ENCODE results near the gene THAP4.
A peak's percentile ranks its signal among the peaks of the same experiment; 100 is the strongest.
"Not testable (repeated sequence)": the region's sequence is repeated elsewhere in the genome, so short reads cannot be mapped to it uniquely, and the experiment has no call there.

THAP4 gene

DNA sequence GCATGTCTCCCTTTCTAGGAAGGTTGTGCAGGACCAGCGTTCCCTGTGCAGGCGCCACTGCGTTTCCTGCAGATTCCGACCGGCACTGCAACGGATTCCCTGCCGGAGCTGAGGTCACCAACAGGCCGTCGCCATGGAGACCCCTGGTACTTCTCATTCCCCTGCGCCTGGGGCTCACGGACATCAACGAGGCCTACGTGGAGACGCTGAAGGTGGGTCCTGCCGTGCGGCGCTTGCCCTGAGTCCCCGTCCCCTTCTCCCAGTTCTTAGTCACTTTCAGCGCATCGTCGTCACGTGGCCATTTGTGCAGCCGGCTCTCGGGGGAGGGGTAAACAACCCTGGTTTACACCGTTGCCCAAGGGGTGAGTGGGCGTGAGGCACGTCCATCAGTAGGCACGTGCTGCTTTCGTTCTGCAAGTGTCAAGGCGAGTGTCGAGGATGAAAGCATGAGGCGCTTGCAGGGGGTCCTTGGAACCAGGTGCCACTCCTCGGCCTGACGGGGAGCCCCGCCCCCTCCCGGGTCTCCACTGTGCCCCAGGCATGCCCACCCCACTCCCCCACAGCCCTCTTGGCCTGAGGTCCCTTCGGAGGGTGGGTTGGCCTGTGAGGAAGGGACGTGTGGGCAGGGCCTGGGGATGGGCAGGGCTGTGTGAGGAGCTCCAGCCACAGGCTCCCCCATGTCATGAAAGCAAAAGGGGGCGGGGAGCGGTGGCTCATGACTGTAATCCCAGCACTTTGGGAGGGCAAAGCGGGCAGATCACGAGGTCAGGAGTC lies 29.9 kb upstream of the THAP4 start:
- no peak for DNase-seq (ENCODE audit: low read depth, low spot score)
- no peak overlapping the region for H3K27ac ChIP-seq

GRCh38 chr2:241665731-241666440 lies 28.9 kb upstream of the THAP4 start:
- H3K27ac ChIP-seq: peak overlapping the region; percentile 29

DNA sequence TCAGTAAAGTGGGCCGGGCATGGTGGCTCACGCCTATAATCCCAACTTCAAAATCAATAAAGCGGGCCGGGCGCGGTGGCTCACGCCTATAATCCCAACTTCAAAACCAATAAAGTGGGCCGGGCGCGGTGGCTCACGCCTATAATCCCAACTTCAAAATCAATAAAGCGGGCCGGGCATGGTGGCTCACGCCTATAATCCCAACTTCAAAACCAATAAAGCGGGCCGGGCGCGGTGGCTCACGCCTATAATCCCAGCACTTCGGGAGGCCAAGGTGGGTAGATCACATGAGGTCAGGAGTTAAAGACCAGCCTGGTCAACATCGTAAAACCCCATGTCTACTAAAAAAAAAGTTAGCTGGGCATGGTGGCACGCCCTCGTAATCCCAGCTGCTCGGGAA lies 25.8 kb upstream of the THAP4 start:
- not testable (repeated sequence) for DNase-seq (ENCODE audit: low read depth, low spot score); H3K27ac ChIP-seq

More at GRCh38 chr2:241665731-241666440, 28.9 kb upstream of the THAP4 start:
- DNase-seq (ENCODE audit: low read depth, low spot score): no peak

DNA sequence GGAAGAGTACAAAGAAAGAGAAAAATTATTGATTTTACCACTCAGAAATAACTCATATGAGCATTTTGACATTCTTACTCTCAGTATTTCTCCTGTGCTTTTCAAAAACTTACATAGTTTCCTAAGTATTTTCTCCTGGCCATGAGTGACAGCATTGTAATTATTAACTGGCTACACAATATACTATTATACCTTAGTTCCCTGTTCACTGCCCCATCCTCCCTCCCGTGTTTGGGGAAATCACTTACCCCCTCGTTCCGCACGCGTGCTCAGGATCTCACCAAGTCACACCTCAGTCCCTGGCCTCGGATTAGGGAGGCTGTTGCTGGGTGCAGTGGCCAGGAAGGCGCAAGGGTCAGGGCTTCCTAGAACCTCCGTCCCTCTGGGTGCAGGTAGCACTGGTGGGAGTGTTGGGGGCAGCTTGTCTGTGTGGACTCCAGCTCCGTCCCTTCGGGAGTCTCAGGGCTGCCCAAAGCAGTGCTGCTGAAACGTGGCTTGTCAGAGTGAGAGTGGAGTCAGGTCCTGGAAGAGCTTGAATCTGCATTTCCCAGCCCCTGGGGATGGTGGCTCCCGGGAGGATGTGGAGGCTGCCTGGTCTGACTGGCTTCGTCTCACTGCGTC lies 23.7 kb upstream of the THAP4 start:
- no peak overlapping the region for H3K27ac ChIP-seq

GRCh38 chr2:241659150-241659739 lies 22.3 kb upstream of the THAP4 start:
- H3K27ac ChIP-seq: no peak overlapping the region
- no peak for DNase-seq (ENCODE audit: low read depth, low spot score)

More for the DNA sequence above, 23.7 kb upstream of the THAP4 start:
- no peak for DNase-seq (ENCODE audit: low read depth, low spot score)

- DNase-seq (ENCODE audit: low read depth, low spot score): no peak
- no peak overlapping the region for H3K27ac ChIP-seq
Measured at GRCh38 chr2:241658296-241658695, 21.3 kb upstream of the THAP4 start.

GRCh38 chr2:241657786-241658254 lies 20.9 kb upstream of the THAP4 start:
- no peak overlapping the region for H3K27ac ChIP-seq
- no peak for DNase-seq (ENCODE audit: low read depth, low spot score)

GRCh38 chr2:241656190-241656741 lies 19.3 kb upstream of the THAP4 start:
- DNase-seq (ENCODE audit: low read depth, low spot score): no peak

DNA sequence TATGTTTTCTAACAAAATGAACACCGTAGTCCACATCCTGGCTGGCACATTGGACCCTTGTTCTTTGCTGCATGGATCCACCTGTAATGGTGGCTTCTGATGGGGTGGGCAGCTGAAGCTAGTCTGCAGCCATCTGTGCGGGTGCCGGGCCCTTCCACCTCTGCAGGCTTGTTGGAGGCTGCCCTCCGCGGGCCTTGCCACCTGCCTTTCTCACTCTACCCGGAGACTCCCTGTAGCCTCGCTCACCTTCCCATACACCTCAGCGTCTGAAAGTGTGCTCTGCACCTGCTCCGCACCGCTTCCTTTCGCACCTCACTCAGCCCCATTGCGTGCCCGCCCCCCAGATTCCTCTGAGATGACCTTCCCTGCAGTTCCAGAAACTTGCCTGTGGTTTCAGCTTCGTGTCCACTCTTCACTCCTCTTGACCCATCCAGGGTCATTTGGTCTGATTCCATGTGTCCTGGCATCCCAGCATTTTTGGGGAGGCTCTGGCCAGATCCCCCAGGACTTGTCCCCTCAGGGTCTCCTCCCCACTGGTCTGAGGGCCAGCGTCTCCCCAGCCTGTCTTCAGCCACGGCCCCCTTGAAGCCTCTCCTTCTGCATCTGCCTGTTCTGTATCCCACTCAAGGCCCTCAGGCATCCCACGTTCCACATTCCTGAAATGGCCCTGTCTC lies 18.7 kb upstream of the THAP4 start:
- no peak for DNase-seq (ENCODE audit: low read depth, low spot score)
- no peak overlapping the region for H3K27ac ChIP-seq

More at GRCh38 chr2:241656190-241656741, 19.3 kb upstream of the THAP4 start:
- H3K27ac ChIP-seq: no peak overlapping the region

- no peak overlapping the region for H3K27ac ChIP-seq
- DNase-seq (ENCODE audit: low read depth, low spot score): no peak
Measured at GRCh38 chr2:241654551-241654950, 17.6 kb upstream of the THAP4 start.

DNA sequence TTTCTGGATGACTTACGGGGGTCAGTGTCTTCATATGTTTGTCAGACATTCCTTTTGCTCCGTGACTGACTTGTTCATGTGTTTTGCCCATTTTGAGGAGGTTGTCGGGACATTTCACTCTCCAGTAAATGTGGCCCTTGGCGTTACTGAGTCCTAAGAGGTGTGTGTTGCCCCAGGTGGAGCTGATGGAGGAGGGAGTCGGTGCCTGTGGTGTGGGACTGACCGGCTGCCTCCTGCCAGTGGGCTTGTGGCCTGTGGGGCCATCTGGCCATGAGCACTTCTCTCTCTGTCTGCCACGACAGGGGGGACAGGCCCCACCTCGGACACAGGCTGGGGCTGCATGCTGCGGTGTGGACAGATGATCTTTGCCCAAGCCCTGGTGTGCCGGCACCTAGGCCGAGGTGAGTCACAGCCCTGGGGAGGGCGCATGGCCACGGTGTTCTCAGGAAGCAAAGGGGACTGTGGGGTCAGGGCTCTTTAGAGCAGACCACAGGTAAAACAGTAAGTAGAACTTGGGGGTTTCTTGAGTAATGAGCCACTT lies 16.3 kb upstream of the THAP4 start:
- DNase-seq (ENCODE audit: low read depth, low spot score): no peak
- H3K27ac ChIP-seq: no peak overlapping the region

DNA sequence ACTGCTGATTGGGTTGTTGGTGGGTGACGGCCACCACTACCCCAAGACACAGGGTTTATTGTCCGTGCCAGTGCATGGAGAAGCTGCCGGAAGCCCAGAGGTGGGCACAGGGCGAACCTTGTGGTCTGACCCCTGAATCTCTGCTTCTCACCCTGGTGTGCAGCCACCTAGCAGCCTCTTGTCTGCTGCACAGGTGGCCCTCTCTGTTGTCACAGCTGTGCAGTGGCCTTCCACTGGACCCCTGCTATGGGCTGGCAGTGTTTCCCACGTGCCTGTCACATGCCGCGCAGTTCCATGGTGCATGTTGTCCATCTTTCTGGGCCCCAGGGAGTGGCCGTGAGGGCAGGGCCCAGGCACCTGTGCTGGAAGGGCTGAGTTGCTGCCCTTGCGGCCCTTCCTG lies 15.8 kb upstream of the THAP4 start:
- H3K27ac ChIP-seq: no peak overlapping the region
- no peak for DNase-seq (ENCODE audit: low read depth, low spot score)

- DNase-seq (ENCODE audit: low read depth, low spot score): no peak
Measured at GRCh38 chr2:241652142-241652541, 15.2 kb upstream of the THAP4 start.

DNA sequence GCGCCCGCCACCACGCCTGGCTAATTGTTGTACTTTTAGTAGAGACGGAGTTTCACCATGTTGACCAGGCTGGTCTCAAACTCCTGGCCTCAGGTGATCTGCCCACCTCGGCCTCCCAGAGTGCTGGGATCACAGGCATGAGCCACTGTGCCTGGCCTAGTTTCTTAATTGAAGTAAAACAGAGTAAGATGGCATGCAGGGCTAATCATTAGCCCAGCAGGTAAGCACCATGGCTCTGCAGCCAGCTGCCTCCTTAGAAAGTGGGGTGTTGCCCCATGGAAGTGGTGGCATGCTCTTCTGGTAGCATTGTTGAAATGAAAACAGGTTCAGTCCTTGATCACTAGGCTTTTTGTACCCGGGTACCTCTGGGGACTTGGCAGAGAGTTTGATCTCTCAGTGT lies 13.0 kb upstream of the THAP4 start:
- DNase-seq (ENCODE audit: low read depth, low spot score): no peak
- H3K27ac ChIP-seq: no peak overlapping the region

More at GRCh38 chr2:241652142-241652541, 15.2 kb upstream of the THAP4 start:
- no peak overlapping the region for H3K27ac ChIP-seq

DNA sequence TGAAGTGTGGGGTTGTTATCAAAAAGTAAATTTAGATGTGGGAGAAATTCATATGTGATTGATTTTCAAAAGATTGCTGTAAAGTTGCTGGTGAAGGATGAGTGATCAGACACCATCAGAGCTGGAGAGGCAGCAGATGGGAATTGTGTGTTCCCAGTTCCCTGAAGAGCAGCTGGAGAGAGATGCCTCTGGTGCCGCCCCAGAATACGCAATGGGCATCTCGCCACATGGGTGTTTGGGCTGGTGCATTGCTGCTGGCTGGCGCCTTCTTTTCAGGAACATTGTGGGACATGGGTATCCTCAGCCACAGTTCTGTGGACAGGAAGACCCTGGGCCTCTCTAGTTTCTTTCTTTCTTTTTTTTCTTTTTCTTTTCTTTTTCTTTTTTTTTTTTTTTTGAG lies 12.4 kb upstream of the THAP4 start:
- DNase-seq (ENCODE audit: low read depth, low spot score): no peak
- H3K27ac ChIP-seq: no peak overlapping the region

- DNase-seq (ENCODE audit: low read depth, low spot score): no peak
- no peak overlapping the region for H3K27ac ChIP-seq
Measured at GRCh38 chr2:241648453-241648852, 11.5 kb upstream of the THAP4 start.

- DNase-seq (ENCODE audit: low read depth, low spot score): no peak
- H3K27ac ChIP-seq: no peak overlapping the region
Measured at GRCh38 chr2:241645915-241646645, 9.1 kb upstream of the THAP4 start.

DNA sequence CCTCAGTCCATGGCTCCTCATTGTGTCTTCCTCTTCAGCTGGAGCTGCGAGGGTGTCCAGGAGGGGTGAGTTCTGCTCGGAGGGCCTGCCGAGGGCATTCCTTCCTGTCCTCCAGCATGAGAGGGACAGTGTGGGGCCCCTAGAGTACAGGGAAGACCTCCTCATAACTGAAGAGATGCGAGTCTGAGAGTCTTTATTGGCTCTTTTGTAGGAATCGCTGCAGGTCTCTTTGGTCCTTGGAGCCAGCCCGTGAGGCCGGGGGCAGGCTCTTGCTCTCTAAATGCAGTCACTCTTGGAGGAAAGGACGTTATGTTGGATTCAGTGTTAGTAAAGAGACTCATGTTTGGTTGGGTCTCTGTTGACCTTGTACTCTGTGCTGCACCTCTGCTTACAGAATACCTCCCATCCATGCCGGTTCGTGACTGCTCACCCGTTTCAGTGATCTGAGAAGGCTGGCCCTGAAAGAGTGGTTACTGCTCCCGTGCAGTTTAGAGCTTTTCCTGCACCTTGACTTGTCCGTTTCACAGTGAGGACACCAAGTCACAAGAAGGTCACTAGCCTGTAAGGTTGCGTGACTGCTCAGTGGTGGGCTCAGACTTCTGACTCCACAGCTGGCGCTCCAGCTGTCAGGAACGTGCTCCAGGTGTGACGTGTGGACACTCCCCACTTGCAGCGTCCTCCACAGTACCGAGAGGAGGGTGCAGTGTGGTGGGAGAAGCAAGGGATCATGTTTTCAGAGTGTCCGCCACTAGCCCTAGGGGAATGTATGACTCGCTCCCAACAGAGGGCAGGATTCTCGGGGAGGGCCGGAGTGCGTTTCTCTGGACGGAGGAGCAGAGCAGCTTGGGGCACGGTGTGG lies 8.3 kb upstream of the THAP4 start:
- no peak for DNase-seq (ENCODE audit: low read depth, low spot score)
- H3K27ac ChIP-seq: no peak overlapping the region
